IMR-90 (cell line): ENCODE data around the gene IRAK3. TPM values are rescaled to one million over a fixed set of nuclear protein-coding genes. Genes with fewer than 3 reads are reported as not detected.

ENCODE experiments used
- ATAC-seq: fragments of 200-7000 bp; cut with Tn5 transposase; 2 replicates; pipeline ENCODE4 v1.9.1; 2020; ENCODE audit warnings: low read depth, mild to moderate bottlenecking, moderate library complexity
- BruUV-seq: library from RNA; stranded (reverse); fragments of 400-500 nt; replicated peaks from 2 replicates; lab custom pipeline; 2021; lab: Mats Ljungman, UMichigan
- CTCF ChIA-PET: fragments of 300-600 bp; formaldehyde crosslinking; extraction: SDS; loops from one replicate; lab custom pipeline; 2021; ENCODE audit warnings: antibody characterized with exemption; lab: Yijun Ruan, JAX
- POLR2A ChIA-PET: fragments of 300-600 bp; sonication (Branson Sonifier 250); formaldehyde crosslinking; loops from one replicate; lab custom pipeline; 2022; ENCODE audit warnings: antibody characterized with exemption; ENCODE audit not compliant: unreplicated experiment; lab: Charles Lee
- DNase-seq: peaks from one replicate; pipeline ENCODE4 v3.0.0; 2013
- H2AFZ ChIP-seq: replicated peaks from 2 replicates; pipeline ENCODE3; 2013; ENCODE audit warnings: low read length, mild to moderate bottlenecking; ENCODE audit not compliant: poor library complexity
- H2AK5ac ChIP-seq: 2 replicates; pipeline ENCODE4 v1.6.1; 2013; ENCODE audit warnings: low read depth, low read length, inconsistent platforms
- H2AK9ac ChIP-seq: replicated peaks from 2 replicates; pipeline ENCODE3; 2013; ENCODE audit warnings: mild to moderate bottlenecking, low read depth, low read length, moderate library complexity; ENCODE audit not compliant: poor library complexity
- H2BK120ac ChIP-seq: 2 replicates; pipeline ENCODE4 v1.6.1; 2013; ENCODE audit warnings: low read depth, low read length, inconsistent platforms
- H2BK15ac ChIP-seq: 3 replicates; pipeline ENCODE4 v1.6.1; 2013; ENCODE audit warnings: low read depth, low read length, inconsistent platforms
- H2BK20ac ChIP-seq: 2 replicates; pipeline ENCODE4 v1.6.1; 2013; ENCODE audit warnings: low read depth, mild to moderate bottlenecking, inconsistent platforms, low read length, moderate library complexity
- H2BK5ac ChIP-seq: 2 replicates; pipeline ENCODE4 v1.6.1; 2013; ENCODE audit warnings: mild to moderate bottlenecking, low read depth, low read length, inconsistent platforms; ENCODE audit not compliant: poor library complexity, severe bottlenecking
- H3K14ac ChIP-seq: replicated peaks from 2 replicates; pipeline ENCODE4 v1.6.1; 2013; ENCODE audit warnings: low read depth, low read length, inconsistent platforms
- H3K18ac ChIP-seq: 2 replicates; pipeline ENCODE4 v1.6.1; 2013; ENCODE audit warnings: low read depth, low read length, control low read depth
- H3K23ac ChIP-seq: 2 replicates; pipeline ENCODE4 v1.6.1; 2013; ENCODE audit warnings: low read depth, low read length, inconsistent platforms
- H3K27ac ChIP-seq: 2 replicates; pipeline ENCODE4 v1.5.1; 2013; ENCODE audit warnings: mild to moderate bottlenecking, control low read depth, low read length; ENCODE audit not compliant: insufficient read depth
- H3K27me3 ChIP-seq: 2 replicates; pipeline ENCODE4 v1.6.1; 2013; ENCODE audit warnings: low read length; ENCODE audit not compliant: control insufficient read depth, insufficient read depth
- H3K36me3 ChIP-seq: 2 replicates; pipeline ENCODE4 v1.6.1; 2013; ENCODE audit warnings: low read length, mixed read lengths; ENCODE audit not compliant: control insufficient read depth, insufficient read depth
- H3K4ac ChIP-seq: 2 replicates; pipeline ENCODE4 v1.6.1; 2013; ENCODE audit warnings: low read depth, low read length, inconsistent platforms
- H3K4me1 ChIP-seq: 2 replicates; pipeline ENCODE4 v1.6.1; 2013; ENCODE audit warnings: low read length, mixed read lengths; ENCODE audit not compliant: control insufficient read depth, insufficient read depth
- H3K4me2 ChIP-seq: 2 replicates; pipeline ENCODE4 v1.6.1; 2013; ENCODE audit warnings: low read depth, mild to moderate bottlenecking, control low read depth, low read length, moderate library complexity
- H3K4me3 ChIP-seq: 2 replicates; pipeline ENCODE4 v1.5.1; 2013; ENCODE audit warnings: low read depth, mild to moderate bottlenecking, control low read depth, low read length, moderate library complexity; ENCODE audit not compliant: insufficient read depth
- H3K56ac ChIP-seq: 2 replicates; pipeline ENCODE4 v1.6.1; 2013; ENCODE audit warnings: low read length, inconsistent platforms; ENCODE audit not compliant: insufficient read depth; ENCODE audit errors: extremely low read depth
- H3K79me1 ChIP-seq, 2 experiments: 2 replicates each; pipeline ENCODE4 v1.6.1; 2013; ENCODE audit warnings: low read length in 2 of 2, inconsistent platforms in 1 of 2, low read depth in 1 of 2
- H3K9ac ChIP-seq: 2 replicates; pipeline ENCODE4 v1.6.1; 2013; ENCODE audit warnings: low read depth, low read length, control low read depth
- H3K9me1 ChIP-seq: 2 replicates; pipeline ENCODE4 v1.6.1; 2013; ENCODE audit warnings: low read length, inconsistent platforms; ENCODE audit not compliant: insufficient read depth
- H3K9me3 ChIP-seq: 2 replicates; pipeline ENCODE4 v1.6.1; 2013; ENCODE audit warnings: low read length; ENCODE audit not compliant: control insufficient read depth, insufficient read depth
- H4K20me1 ChIP-seq: 2 replicates; pipeline ENCODE4 v1.6.1; 2013; ENCODE audit warnings: low read length, inconsistent platforms; ENCODE audit not compliant: insufficient read depth
- H4K5ac ChIP-seq: 2 replicates; pipeline ENCODE4 v1.6.1; 2013; ENCODE audit warnings: mild to moderate bottlenecking, low read depth, low read length, control low read depth
- H4K8ac ChIP-seq, 2 experiments: 2 replicates each; pipeline ENCODE4 v1.6.1; 2013; ENCODE audit warnings: low read depth in 2 of 2, low read length in 2 of 2, control low read depth in 1 of 2, inconsistent platforms in 1 of 2
- H4K91ac ChIP-seq: 2 replicates; pipeline ENCODE4 v1.6.1; 2013; ENCODE audit warnings: low read depth, low read length, inconsistent platforms; ENCODE audit not compliant: insufficient read depth
- BHLHE40 ChIP-seq: fragments of 150-350 bp; IDR thresholded peaks from 2 replicates; pipeline ENCODE4 v1.6.1; 2016; ENCODE audit warnings: mild to moderate bottlenecking, low read depth, low read length
- CTCF ChIP-seq: conservative IDR thresholded peaks from 2 replicates; pipeline ENCODE4 v1.5.1; 2012; ENCODE audit warnings: mild to moderate bottlenecking, low read depth, low read length, improper control_type of control experiment
- FOS ChIP-seq: fragments of 150-350 bp; IDR thresholded peaks from 2 replicates; pipeline ENCODE4 v1.6.1; 2016; ENCODE audit warnings: low read depth, low read length
- MAFK ChIP-seq: IDR thresholded peaks from 2 replicates; pipeline ENCODE4 v1.6.1; 2012; ENCODE audit warnings: low read depth, low read length, improper control_type of control experiment
- RCOR1 ChIP-seq: IDR thresholded peaks from 2 replicates; pipeline ENCODE4 v1.6.1; 2012; ENCODE audit warnings: mild to moderate bottlenecking, low read length, improper control_type of control experiment; ENCODE audit not compliant: insufficient replicate concordance
- WGBS, 2 experiments: methylation state at CpG; one replicate each; pipeline versions ENCODE4 v1.1.5 to v1.1.7; 2013; ENCODE audit warnings: missing lambda C conversion rate in 2 of 2; ENCODE audit not compliant: insufficient read length in 1 of 2; ENCODE audit errors: extremely low coverage in 2 of 2; 5-methylcytosine and 5-hydroxymethylcytosine counted together
- dilution Hi-C: fragments of 300-500 bp; cut with HindIII; formaldehyde crosslinking; loops from one replicate; pipeline ENCODE4 v1.14.3; 2018; ENCODE audit warnings: low sequenced_read_pairs; ENCODE audit not compliant: unreplicated experiment
- in situ Hi-C: fragments of 300-500 bp; cut with MboI; formaldehyde crosslinking; loops from 3 replicates; pipeline ENCODE4 v1.14.3; 2019; ENCODE audit warnings: low sequenced_read_pairs, inconsistent platforms, mixed read lengths
- intact Hi-C: fragments of 100-400 bp; cut with micrococcal nuclease; formaldehyde crosslinking; loops from 2 replicates; pipeline ENCODE4 v1.10.0; 2022
- polyA plus RNA-seq, 3 experiments: library from polyadenylated mRNA; depleted of rRNA; stranded (reverse); fragments of >200 nt; gene quantifications; 2 replicates each; pipeline ENCODE4 v1.2.3, GENCODE V29; 2012; ENCODE audit warnings: low replicate concordance in 1 of 3
- total RNA-seq: library from RNA; depleted of rRNA; stranded (reverse); fragments of >200 nt; gene quantifications from 2 replicates; pipeline ENCODE4 v1.2.3, GENCODE V29; 2012

Gene IRAK3
- total and polyA plus RNA-seq, 2 of the 4 experiments (the other 2 are of a cell fraction) = 0.53 to 0.72 TPM

DNA sequence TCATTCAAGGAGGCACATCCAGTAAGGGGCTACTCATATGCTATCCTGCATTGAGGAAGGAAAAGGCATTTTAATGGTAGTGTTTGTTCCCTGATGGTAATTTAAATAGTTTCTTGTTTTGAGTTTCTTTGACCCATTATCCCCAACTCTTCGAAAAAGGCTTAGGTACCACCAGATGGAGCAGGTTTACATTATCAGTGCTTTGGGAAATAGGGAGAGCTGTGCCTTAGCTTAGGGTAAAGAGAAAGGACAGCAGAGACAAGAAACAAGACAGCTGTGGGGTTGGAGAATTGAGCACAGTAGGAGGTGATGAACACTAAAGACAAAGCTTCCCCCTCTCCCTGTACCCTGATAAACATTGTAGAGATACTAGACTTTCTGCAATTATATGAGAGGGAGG lies 84.1 kb downstream of the IRAK3 start:
- BruUV-seq = no TSS peak
- Histone ChIP-seq H2AK5ac (no peak overlapping the region), H2BK120ac (no peak overlapping the region), H2AK9ac (no peak overlapping the region), H3K23ac (no peak overlapping the region), H3K4me1 (no peaks in the 10 kb centered on the region), H3K9me1 (no peaks in the 10 kb centered on the region), H4K20me1 (no peaks in the 10 kb centered on the region), H2BK15ac (no peak overlapping the region), H3K4me2 (no peak overlapping the region), H3K27ac (no peak overlapping the region), H4K5ac (no peak overlapping the region), H4K8ac (no peak overlapping the region), H3K4ac (no peak overlapping the region), H3K14ac (no peak overlapping the region), H3K56ac (no peak overlapping the region), H3K9me3 (no peaks in the 10 kb centered on the region), H3K27me3 (peaks cover 15% of the 10 kb centered on the region), H2AFZ (no peak overlapping the region), H3K18ac (no peak overlapping the region), H3K4me3 (no peak overlapping the region), H2BK20ac (no peak overlapping the region), H2BK5ac (no peak overlapping the region), H3K36me3 (no peaks in the 10 kb centered on the region), H4K91ac (no peak overlapping the region), H3K9ac (no peak overlapping the region), H3K79me1 (no peaks in the 10 kb centered on the region)
- DNase-seq (no peak), ATAC-seq (no peak)
- intact Hi-C loops = no loop called here
- ChIA-PET CTCF (no interaction called here), POLR2A (no interaction called here)
- dilution Hi-C loops = no loop called here
- TF ChIP-seq MAFK (no peak), CTCF (no peak), BHLHE40 (no peak), RCOR1 (no peak), FOS (no peak)
- in situ Hi-C loops = loop anchor here (10.0 kb wide), 2 partner anchors 132 to 442 kb away; no protein-coding TSS in a partner anchor
- no CpG with 5 or more reads among the region's 1 CpG for WGBS, 2 experiments
